PC-3 (cell line): Measurements from ENCODE around the gene DEFB123. TPM values are rescaled to one million over a fixed set of nuclear protein-coding genes. Genes with fewer than 3 reads are reported as not detected.

Source experiments
- ATAC-seq: fragments of 200-7000 bp; cut with Tn5 transposase; 2 replicates; pipeline ENCODE4 v1.9.1; 2020; ENCODE audit warnings: mild to moderate bottlenecking, moderate library complexity
- BruUV-seq: library from RNA; stranded (reverse); fragments of 400-500 nt; replicated peaks from 2 replicates; lab custom pipeline; 2021; lab: Mats Ljungman, UMichigan
- CTCF ChIA-PET: fragments of 300-600 bp; sonication (Branson Sonifier 250); formaldehyde crosslinking; loops from one replicate; lab custom pipeline; 2022; ENCODE audit warnings: antibody characterized with exemption; lab: Charles Lee
- POLR2A ChIA-PET: fragments of 300-600 bp; sonication (Branson Sonifier 250); formaldehyde crosslinking; loops from one replicate; lab custom pipeline; 2022; ENCODE audit warnings: antibody characterized with exemption; ENCODE audit not compliant: unreplicated experiment; lab: Charles Lee
- DNase-seq: peaks from one replicate; pipeline ENCODE4 v3.0.0-alpha.2; 2015
- H2AFZ ChIP-seq: fragments of 300-600 bp; sonication (generic); 2 replicates; pipeline ENCODE4 v1.6.0; 2016; ENCODE audit warnings: antibody characterized with exemption, low read length
- H3F3A ChIP-seq: fragments of 300-600 bp; sonication (generic); one replicate; pipeline ENCODE4 v1.6.0; 2017; ENCODE audit warnings: antibody characterized with exemption, low read length, control low read depth, mild to moderate bottlenecking; ENCODE audit not compliant: unreplicated experiment
- H3K27ac ChIP-seq: fragments of 300-600 bp; sonication (generic); 2 replicates; pipeline ENCODE4 v1.5.1; 2016; ENCODE audit warnings: mild to moderate bottlenecking, low read length
- H3K27me3 ChIP-seq: fragments of 300-600 bp; sonication (generic); 2 replicates; pipeline ENCODE4 v1.6.1; 2016; ENCODE audit warnings: low read length, mixed read lengths
- H3K36me3 ChIP-seq: fragments of 300-600 bp; sonication (generic); 2 replicates; pipeline ENCODE4 v1.6.1; 2016; ENCODE audit warnings: low read depth, mixed run types, low read length, mixed read lengths
- H3K4me1 ChIP-seq: fragments of 300-600 bp; sonication (generic); 2 replicates; pipeline ENCODE4 v1.5.1; 2016; ENCODE audit warnings: low read length; ENCODE audit not compliant: insufficient read depth
- H3K4me2 ChIP-seq: fragments of 300-600 bp; sonication (generic); 2 replicates; pipeline ENCODE4 v1.6.0; 2016; ENCODE audit warnings: low read length
- H3K4me3 ChIP-seq: fragments of 300-600 bp; sonication (generic); 2 replicates; pipeline ENCODE4 v1.5.1; 2016; ENCODE audit warnings: mild to moderate bottlenecking, low read length, mixed read lengths
- H3K79me2 ChIP-seq: fragments of 300-600 bp; sonication (generic); 2 replicates; pipeline ENCODE4 v1.6.1; 2017; ENCODE audit warnings: low read length, mixed read lengths
- H3K9ac ChIP-seq: fragments of 300-600 bp; sonication (generic); 2 replicates; pipeline ENCODE4 v1.6.0; 2016; ENCODE audit warnings: mild to moderate bottlenecking, low read length
- H3K9me2 ChIP-seq: fragments of 300-600 bp; sonication (generic); replicated peaks from 2 replicates; pipeline ENCODE4 v1.6.1; 2016; ENCODE audit warnings: mixed run types, low read length, mixed read lengths
- H3K9me3 ChIP-seq: fragments of 300-600 bp; sonication (generic); 2 replicates; pipeline ENCODE4 v1.6.1; 2016; ENCODE audit warnings: low read length, mixed read lengths
- H4K20me1 ChIP-seq: fragments of 300-600 bp; sonication (generic); 2 replicates; pipeline ENCODE4 v1.6.1; 2016; ENCODE audit warnings: low read length, mixed read lengths
- CTCF ChIP-seq: fragments of 300-600 bp; sonication (generic); conservative IDR thresholded peaks from 2 replicates; pipeline ENCODE4 v1.5.1; 2017; ENCODE audit warnings: antibody characterized with exemption, low read depth, mild to moderate bottlenecking, low read length
- EZH2 ChIP-seq: fragments of 300-600 bp; sonication (generic); IDR thresholded peaks from one replicate; pipeline ENCODE4 v1.6.1; 2017; ENCODE audit warnings: antibody characterized with exemption, mild to moderate bottlenecking, low read length; ENCODE audit not compliant: unreplicated experiment
- EZH2phosphoT487 ChIP-seq: fragments of 300-600 bp; sonication (generic); IDR thresholded peaks from 2 replicates; pipeline ENCODE4 v1.6.1; 2018; ENCODE audit warnings: mild to moderate bottlenecking, antibody characterized with exemption, low read length, borderline replicate concordance
- intact Hi-C: fragments of 100-400 bp; cut with micrococcal nuclease; formaldehyde crosslinking; loops from 2 replicates; pipeline ENCODE4 v1.9.0; 2023
- total RNA-seq: library from RNA; depleted of rRNA; stranded (reverse); fragments of >200 nt; gene quantifications from 2 replicates; pipeline ENCODE4 v1.2.3, GENCODE V29; 2014

DEFB123 gene
- total RNA-seq, 1 experiment from 2014 or later, result not detected

DNA sequence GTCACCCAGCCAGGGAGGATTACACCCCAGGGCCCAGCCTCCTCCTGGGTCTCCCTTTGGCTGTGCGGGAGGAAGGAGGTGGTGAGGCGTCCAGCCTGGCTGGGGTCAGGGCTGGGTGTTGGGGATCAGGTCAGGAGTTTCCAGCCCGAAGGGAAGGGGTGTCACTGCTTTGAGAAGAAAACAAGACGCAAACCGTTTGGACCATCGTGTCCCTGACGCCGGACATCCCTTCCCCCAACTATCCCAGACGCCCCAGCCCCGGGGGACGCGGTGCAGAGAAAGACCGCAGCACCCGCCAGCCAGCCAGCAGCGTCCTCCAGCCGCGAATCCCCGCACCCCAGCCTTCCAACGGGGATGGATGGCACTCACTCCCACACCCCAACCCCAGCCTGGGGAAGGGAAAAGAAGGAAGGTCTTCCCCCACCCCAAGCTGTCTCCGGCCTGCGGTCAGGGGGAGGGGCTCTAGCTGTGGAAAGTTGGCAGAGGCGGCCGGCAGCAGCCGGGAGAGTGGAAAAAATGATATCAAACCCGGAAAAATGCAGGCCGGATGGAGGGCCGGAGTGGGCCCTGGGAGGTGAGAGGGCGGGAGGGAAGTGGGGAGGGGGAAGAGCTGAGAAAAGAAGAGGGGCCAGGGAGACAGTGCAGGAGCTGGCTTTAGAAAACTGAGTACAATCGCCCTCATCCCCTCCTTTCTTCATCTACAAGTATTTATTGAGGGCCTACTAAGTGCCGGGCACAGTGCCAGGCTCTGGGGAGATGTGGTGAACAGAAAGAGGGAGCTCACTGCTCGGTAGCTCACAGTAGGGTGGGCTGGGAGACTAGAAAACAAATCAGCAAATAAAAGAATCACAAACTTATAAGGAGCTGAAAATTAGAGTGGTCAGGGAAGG lies 45.3 kb downstream of the DEFB123 start:
- no peaks in the 10 kb centered on the region for H3K79me2 ChIP-seq
- POLR2A ChIA-PET, result no interaction called here
- intact Hi-C loops, result no loop called here
- H2AFZ ChIP-seq, result no peak overlapping the region
- CTCF ChIA-PET, result interaction anchor here (0.5 kb wide), 1 partner anchor 29 kb away, joined by 12 read pairs; the partner anchor contains the start of gene HM13
- no peaks in the 10 kb centered on the region for H3F3A ChIP-seq
- ATAC-seq (no peak), DNase-seq (no peak)
- no peaks in the 10 kb centered on the region for H3K9me3 ChIP-seq
- H3K27me3 ChIP-seq, result peaks cover 60% of the 10 kb centered on the region
- no peaks in the 10 kb centered on the region for H3K36me3 ChIP-seq
- no peak overlapping the region for H3K27ac ChIP-seq
- no TSS peak for BruUV-seq
- TF ChIP-seq EZH2phosphoT487 (no peak), CTCF (no peak), EZH2 (no peak)
- no peak overlapping the region for H3K4me2 ChIP-seq
- H3K4me1 ChIP-seq, result no peaks in the 10 kb centered on the region
- no peaks in the 10 kb centered on the region for H3K9me2 ChIP-seq
- H3K9ac ChIP-seq, result no peak overlapping the region
- no peak overlapping the region for H3K4me3 ChIP-seq
- H4K20me1 ChIP-seq, result no peaks in the 10 kb centered on the region

DNA sequence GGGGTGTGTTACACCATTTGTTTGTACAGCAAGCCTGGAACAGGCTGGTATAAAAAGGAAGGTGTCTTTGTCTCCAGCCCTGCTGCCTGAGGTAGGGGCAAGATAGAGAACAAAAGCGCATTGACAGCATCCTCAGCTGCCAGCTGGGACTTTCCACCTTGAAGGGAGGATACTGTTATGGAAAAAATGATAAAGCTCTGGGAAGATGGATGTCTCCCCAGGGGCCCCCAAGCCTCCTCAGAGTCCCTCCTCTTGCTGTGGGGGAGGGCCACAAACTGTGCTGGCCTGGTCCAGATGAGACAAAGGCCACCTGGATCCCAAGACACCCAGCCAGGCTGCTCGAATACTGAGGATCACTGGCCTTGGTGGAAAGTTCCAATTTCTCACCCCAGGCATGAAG lies 47.7 kb downstream of the DEFB123 start:
- BruUV-seq, result no TSS peak
- peaks cover 67% of the 10 kb centered on the region for H3K27me3 ChIP-seq
- no peak overlapping the region for H3K9ac ChIP-seq
- H2AFZ ChIP-seq, result no peak overlapping the region
- no peak overlapping the region for H3K27ac ChIP-seq
- CTCF ChIA-PET, result no interaction called here
- no peak overlapping the region for H3K4me2 ChIP-seq
- H3K9me3 ChIP-seq, result no peaks in the 10 kb centered on the region
- H3K9me2 ChIP-seq, result no peaks in the 10 kb centered on the region
- H3K36me3 ChIP-seq, result no peaks in the 10 kb centered on the region
- no peak for TF ChIP-seq CTCF
- TF ChIP-seq EZH2phosphoT487, result no peak
- no peak for TF ChIP-seq EZH2
- POLR2A ChIA-PET, result no interaction called here
- H3K4me3 ChIP-seq, result no peak overlapping the region
- H3K79me2 ChIP-seq, result no peaks in the 10 kb centered on the region
- H3K4me1 ChIP-seq, result no peaks in the 10 kb centered on the region
- no peak for ATAC-seq
- intact Hi-C loops, result no loop called here
- no peaks in the 10 kb centered on the region for H3F3A ChIP-seq
- H4K20me1 ChIP-seq, result no peaks in the 10 kb centered on the region
- DNase-seq, result no peak

DNA sequence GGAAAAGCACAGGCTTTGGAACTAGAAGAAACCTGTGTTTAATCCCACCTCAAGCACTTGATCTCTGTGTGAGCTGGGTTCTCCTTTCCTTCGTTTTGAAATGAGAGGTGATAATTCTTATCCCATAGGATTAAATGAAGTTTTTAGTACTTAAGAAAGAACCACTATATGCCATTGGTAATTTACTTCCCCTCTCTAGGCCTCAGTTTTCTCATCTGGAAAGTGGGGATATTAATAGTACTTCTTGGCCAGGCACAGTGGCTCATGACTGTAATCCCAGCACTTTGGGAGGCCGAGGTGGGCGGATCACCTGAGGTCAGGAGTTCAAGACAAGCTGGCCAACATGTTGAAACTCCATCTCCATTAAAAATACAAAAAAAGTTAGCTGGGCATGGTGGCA lies 48.7 kb downstream of the DEFB123 start:
- no peaks in the 10 kb centered on the region for H3K4me1 ChIP-seq
- no peak overlapping the region for H3K4me2 ChIP-seq
- ATAC-seq, result no peak
- POLR2A ChIA-PET, result no interaction called here
- CTCF ChIA-PET, result no interaction called here
- H3K27me3 ChIP-seq, result peaks cover 67% of the 10 kb centered on the region
- no TSS peak for BruUV-seq
- no peak for DNase-seq
- no peak overlapping the region for H3K27ac ChIP-seq
- H3K9ac ChIP-seq, result no peak overlapping the region
- no peaks in the 10 kb centered on the region for H3K9me2 ChIP-seq
- no peaks in the 10 kb centered on the region for H3K9me3 ChIP-seq
- no peak overlapping the region for H3K4me3 ChIP-seq
- intact Hi-C loops, result no loop called here
- H3K36me3 ChIP-seq, result no peaks in the 10 kb centered on the region
- TF ChIP-seq CTCF (no peak), EZH2 (no peak), EZH2phosphoT487 (no peak)
- no peaks in the 10 kb centered on the region for H3F3A ChIP-seq
- H3K79me2 ChIP-seq, result no peaks in the 10 kb centered on the region
- H4K20me1 ChIP-seq, result no peaks in the 10 kb centered on the region
- H2AFZ ChIP-seq, result no peak overlapping the region
